ENCODE data around the gene FHOD1.

Gene FHOD1

DNA sequence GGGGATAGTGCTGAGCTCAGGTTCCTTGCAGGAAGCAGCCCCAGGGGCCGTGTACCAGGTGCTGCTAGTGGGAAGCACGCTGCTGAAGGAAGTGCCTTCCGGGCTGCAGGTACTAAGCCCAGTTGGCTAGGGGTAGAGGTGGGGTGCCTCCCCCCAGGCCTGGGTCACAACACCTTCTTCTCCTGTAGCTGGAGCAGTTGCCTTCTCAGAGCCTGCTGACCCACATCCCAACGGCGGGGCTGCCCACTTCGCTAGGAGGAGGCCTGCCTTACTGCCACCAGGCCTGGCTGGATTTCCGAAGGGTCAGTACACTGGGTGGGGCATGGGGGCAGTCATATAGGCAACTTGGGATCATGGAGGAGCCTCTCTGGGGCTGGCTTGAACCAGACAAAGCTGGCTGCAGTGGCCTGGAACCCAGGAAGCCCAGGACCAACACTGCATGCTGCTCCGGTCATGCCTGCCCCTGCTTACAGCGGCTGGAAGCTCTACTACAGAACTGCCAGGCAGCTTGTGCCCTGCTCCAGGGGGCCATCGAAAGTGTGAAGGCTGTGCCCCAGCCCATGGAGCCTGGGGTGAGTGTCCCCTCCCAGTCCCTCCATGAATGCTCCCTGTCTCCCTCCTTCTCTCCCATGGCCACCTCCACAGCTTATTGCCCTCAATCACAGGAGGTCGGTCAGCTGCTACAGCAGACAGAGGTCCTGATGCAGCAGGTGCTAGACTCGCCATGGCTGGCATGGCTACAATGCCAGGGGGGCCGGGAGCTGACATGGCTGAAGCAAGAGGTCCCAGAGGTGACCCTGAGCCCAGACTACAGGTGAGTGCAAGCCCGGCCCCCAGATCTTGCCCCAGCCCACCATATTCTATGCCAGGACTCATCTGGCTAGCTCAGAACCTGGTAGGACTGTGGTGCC, 34.5 kb upstream of the FHOD1 start:
- no peak for DNase-seq (ENCODE audit: low spot score)
- in situ Hi-C loops (cut with MboI; ENCODE audit: low pct_unique_long_range_greater_than_20kb, low sequenced_read_pairs, unreplicated experiment) = no loop called here
- TF ChIP-seq, protein P1, sequence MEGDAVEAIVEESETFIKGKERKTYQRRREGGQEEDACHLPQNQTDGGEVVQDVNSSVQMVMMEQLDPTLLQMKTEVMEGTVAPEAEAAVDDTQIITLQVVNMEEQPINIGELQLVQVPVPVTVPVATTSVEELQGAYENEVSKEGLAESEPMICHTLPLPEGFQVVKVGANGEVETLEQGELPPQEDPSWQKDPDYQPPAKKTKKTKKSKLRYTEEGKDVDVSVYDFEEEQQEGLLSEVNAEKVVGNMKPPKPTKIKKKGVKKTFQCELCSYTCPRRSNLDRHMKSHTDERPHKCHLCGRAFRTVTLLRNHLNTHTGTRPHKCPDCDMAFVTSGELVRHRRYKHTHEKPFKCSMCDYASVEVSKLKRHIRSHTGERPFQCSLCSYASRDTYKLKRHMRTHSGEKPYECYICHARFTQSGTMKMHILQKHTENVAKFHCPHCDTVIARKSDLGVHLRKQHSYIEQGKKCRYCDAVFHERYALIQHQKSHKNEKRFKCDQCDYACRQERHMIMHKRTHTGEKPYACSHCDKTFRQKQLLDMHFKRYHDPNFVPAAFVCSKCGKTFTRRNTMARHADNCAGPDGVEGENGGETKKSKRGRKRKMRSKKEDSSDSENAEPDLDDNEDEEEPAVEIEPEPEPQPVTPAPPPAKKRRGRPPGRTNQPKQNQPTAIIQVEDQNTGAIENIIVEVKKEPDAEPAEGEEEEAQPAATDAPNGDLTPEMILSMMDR (IDR thresholded peaks at IDR 0.05; ENCODE audit: extremely low read depth, insufficient read depth, missing control alignments) = no peak

DNA sequence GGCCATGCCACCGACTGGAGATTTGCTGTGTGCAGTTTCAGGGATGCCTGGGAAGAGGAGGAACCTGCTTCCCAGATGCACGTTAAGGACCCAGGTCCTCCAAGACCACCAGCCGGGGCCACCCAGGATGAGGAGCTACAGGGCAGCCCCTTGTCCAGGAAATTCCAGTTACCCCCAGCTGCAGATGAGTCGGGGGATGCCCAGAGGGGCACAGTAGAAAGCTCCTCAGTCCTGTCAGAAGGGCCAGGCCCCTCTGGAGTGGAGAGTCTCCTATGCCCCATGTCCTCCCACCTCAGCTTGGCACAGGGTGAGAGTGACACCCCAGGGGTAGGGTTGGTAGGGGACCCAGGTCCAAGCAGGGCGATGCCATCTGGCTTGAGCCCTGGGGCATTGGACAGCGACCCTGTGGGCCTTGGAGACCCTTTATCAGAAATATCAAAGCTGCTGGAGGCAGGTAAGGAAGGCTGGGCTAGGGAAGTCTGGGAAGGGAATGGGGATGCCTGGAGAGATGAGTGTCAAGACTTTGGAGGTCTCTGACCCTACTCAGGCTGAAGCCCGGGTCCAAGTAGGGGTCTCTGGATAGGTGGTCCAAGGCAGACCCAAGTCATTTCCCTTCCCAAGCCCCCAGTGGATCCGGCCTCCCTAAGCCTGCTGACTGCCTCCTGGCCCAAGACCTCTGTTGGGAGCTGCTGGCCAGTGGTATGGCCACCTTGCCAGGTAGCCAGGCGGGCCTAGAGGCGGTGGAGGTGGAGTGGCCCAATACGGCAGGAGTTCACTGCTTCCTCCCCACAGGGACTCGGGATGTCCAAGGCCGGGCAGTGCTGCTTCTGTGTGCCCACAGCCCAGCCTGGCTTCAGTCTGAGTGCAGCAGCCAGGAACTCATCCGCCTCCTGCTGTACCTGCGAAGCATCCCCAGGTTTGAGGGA, 33.1 kb upstream of the FHOD1 start:
- in situ Hi-C loops (cut with MboI; ENCODE audit: low pct_unique_long_range_greater_than_20kb, low sequenced_read_pairs, unreplicated experiment) = no loop called here
- TF ChIP-seq, protein P1 (IDR thresholded peaks at IDR 0.05; ENCODE audit: extremely low read depth, insufficient read depth, missing control alignments) = no peak
- DNase-seq (ENCODE audit: low spot score) = no peak

DNA sequence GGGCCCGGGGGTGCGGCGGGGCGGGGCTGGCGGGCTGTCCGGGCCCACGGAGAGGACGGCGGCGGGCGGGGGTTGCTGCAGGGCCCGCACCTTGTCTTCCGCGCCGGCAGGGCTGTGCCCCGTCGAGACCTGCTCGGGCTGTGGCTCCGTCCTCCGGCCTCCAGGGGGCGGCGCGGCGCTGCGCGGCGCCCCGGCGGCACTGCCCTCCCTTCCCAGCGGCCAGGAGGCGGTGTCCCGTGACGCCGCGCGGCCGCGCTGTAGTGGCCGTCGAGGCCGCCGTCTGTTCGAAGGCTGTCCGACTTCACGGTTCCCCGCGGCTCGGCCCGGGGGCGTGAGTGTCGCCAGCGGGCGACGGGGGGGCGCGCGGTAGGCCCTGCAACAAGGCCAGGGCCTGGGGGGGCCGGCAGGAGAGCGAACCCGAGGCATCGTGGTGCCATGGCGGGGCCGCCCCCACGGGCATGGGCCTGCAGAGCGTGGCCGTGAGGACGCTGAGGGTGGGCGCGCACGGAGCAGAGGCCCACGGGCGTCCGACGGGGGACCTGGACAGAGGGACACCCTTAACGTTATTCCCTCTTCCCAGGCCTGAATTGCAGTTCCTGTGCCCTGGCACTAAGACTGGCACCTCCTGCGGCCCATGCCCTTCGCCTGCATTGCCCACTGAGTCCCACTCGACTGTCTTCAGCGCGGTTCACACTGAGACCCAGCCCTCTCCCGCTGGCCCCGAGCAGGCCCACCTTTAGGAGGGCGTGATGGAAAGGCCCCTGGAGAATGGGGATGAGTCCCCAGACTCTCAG, 32.2 kb upstream of the FHOD1 start, which contains the start of gene PLEKHG4:
TSS of gene PLEKHG4 (plus strand) at position 237 of the 794 bp plus-strand sequence. CDS start at position 750, 513 bp downstream.
- DNase-seq (ENCODE audit: low spot score) = peak; percentile 98
- in situ Hi-C loops (cut with MboI; ENCODE audit: low pct_unique_long_range_greater_than_20kb, low sequenced_read_pairs, unreplicated experiment) = no loop called here
- TF ChIP-seq, protein P1 (IDR thresholded peaks at IDR 0.05; ENCODE audit: extremely low read depth, insufficient read depth, missing control alignments) = peak; percentile 89

DNA sequence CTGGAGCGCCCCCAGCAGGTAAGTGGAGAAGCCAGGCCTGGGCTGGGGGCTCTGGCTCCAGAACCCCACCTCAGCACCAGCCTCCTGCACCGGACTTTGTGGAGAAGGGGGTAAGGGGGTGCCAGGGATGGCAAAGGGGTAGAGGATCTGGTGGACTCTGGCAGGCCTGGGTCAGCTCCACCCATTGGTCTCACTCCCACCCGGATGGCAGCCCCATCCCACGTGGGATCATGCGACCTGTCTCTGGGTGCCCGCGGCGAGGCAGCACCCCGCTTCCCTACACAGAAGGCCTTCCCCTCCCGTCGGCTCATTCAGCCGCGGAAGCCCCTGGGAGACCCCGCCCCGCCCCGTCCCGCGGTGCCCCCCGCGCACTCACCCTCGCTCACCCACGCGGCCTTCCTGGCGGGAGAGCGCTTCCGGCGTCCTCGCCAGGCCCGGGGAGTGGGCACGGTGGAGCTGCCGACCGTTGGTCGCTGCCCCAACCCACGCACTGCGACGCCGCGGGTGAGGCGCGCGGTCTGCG, 31.6 kb upstream of the FHOD1 start:
- TF ChIP-seq, protein P1 (IDR thresholded peaks at IDR 0.05; ENCODE audit: extremely low read depth, insufficient read depth, missing control alignments) = peak; percentile 45
- DNase-seq (ENCODE audit: low spot score) = peak; percentile 83
- in situ Hi-C loops (cut with MboI; ENCODE audit: low pct_unique_long_range_greater_than_20kb, low sequenced_read_pairs, unreplicated experiment) = no loop called here

DNA sequence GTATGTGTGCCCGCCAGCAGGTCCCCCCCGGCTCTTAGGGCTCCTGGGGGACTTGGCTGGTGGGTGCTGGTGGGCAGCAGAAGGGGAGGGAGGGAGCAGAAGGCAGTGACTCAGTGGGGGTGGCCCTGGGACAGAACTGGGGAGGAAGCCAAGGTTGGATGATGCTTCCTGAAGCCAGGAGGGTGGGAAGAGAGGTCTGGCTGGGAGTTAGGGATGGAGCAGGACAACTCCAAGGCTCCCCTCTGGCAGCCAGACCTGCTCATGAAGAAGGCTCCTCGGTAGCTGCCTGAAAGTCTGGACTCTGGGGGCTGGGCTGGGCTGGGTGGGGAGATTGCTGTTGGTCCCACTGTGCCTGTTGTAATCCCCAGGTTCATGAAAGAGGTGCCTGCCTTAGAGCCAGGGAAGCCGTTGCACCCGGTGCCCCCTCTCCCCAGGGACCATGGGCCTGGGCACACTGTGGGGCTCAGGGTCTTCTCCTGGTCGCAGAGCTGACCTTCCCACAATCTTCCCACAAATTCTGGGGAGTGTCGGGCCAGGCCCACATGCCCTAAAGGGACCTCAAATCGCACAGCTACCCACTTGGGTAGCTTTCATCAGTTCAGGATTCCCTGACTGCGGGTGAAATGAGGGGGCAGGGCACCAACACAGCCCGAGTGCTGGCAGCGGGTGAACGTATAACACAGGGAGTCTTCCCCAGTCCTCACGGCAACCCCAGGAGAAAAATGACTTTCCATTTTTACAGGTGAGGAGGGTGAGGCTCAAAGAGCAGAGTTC, 30.9 kb upstream of the FHOD1 start:
- DNase-seq (ENCODE audit: low spot score) = no peak
- TF ChIP-seq, protein P1 (IDR thresholded peaks at IDR 0.05; ENCODE audit: extremely low read depth, insufficient read depth, missing control alignments) = no peak
- in situ Hi-C loops (cut with MboI; ENCODE audit: low pct_unique_long_range_greater_than_20kb, low sequenced_read_pairs, unreplicated experiment) = no loop called here
